Transverse colon (tissue), 4 donors: Measurements from ENCODE around the gene RANBP10.

Experiments used
- CTCF ChIP-seq, 5 experiments: fragments of 200-600 bp in 3 of 5; fragments of 450-650 bp in 2 of 5; sonication (generic) in 3 of 5; IDR thresholded peaks; 1 replicate in 2 of 5; 2 replicates in 3 of 5; pipeline ENCODE4 v1.5.1; 2016 to 2017; ENCODE audit warnings: antibody characterized with exemption in 5 of 5, inconsistent platforms in 3 of 5, mild to moderate bottlenecking in 2 of 5, moderate library complexity in 1 of 5
- EP300 ChIP-seq: sonication (generic); formaldehyde crosslinking; IDR thresholded peaks from one replicate; pipeline ENCODE4 v1.6.1; 2017; ENCODE audit warnings: antibody characterized with exemption, low read depth
- POLR2A ChIP-seq: fragments of 450-650 bp; IDR thresholded peaks from one replicate; pipeline ENCODE4 v1.6.1; 2016; ENCODE audit warnings: antibody characterized with exemption, mild to moderate bottlenecking, moderate library complexity
- POLR2AphosphoS5 ChIP-seq, 3 donors: sonication (generic); formaldehyde crosslinking; IDR thresholded peaks; one replicate each; pipeline ENCODE4 v1.6.1; 2016; ENCODE audit warnings: antibody characterized with exemption in 3 of 3

DNA sequence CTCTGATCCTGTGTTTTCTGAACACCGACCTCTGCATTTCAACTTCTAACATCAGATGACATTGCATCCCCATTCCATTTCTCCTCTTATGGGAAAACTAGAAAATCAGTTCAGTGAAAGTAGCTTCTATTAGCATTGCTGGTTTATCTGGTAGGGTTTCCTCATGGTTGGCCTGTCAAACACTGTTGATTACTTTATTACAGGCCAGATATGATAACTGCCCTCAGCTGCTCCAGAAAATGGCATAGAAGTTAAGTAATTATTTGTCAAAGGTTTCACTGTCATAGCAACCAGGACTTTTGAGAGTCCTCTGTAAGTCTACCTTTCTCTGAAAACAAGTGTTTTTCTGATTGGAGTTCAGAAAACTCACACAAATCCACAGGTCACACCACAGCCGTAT is 90.3 kb downstream of the RANBP10 start:
- TF ChIP-seq POLR2A, result no peak
- TF ChIP-seq CTCF (IDR thresholded peaks at IDR 0.05), result no peak
- TF ChIP-seq POLR2AphosphoS5 (IDR thresholded peaks at IDR 0.05), result no peak
- TF ChIP-seq EP300, result no peak
